HuH-7.5 (cell line): ENCODE data around the gene CCT7.
"Not testable (repeated sequence)": the region's sequence is repeated elsewhere in the genome, so short reads cannot be mapped to it uniquely, and the experiment has no call there.

Source experiments
- DNase-seq: peaks from one replicate; pipeline ENCODE4 v3.0.0; 2011; ENCODE audit warnings: low spot score

The CCT7 gene

GRCh38 chr2:73233932-73234832, at the start of gene CCT7:
TSS of gene CCT7 (plus strand) at chr2:73234308. CDS start at chr2:73234379, 71 bp downstream.
- peak; percentile 74 for DNase-seq

- DNase-seq, result no peak
Observed at GRCh38 chr2:73185965-73186364, 48.1 kb upstream of the CCT7 start.

- DNase-seq, result no peak
Observed at GRCh38 chr2:73187549-73187948, 46.6 kb upstream of the CCT7 start.

GRCh38 chr2:73197579-73197978, 36.5 kb upstream of the CCT7 start:
- DNase-seq, result no peak

- not testable (repeated sequence) for DNase-seq
Observed at GRCh38 chr2:73200281-73200680, 33.8 kb upstream of the CCT7 start.

GRCh38 chr2:73202156-73203054, 31.7 kb upstream of the CCT7 start, which contains the start of gene NOTO:
TSS of gene NOTO (plus strand) at chr2:73202574. CDS start at chr2:73202667, 93 bp downstream.
- peak; percentile 32 for DNase-seq

GRCh38 chr2:73203055-73203681, 30.9 kb upstream of the CCT7 start:
- no peak for DNase-seq

- no peak for DNase-seq
Observed at GRCh38 chr2:73205611-73206010, 28.5 kb upstream of the CCT7 start.

GRCh38 chr2:73208258-73208657, 25.9 kb upstream of the CCT7 start:
- no peak for DNase-seq

GRCh38 chr2:73210019-73210418, 24.1 kb upstream of the CCT7 start:
- DNase-seq, result no peak

- no peak for DNase-seq
Observed at GRCh38 chr2:73210696-73211095, 23.4 kb upstream of the CCT7 start.

GRCh38 chr2:73212098-73212447, 22.0 kb upstream of the CCT7 start:
- no peak for DNase-seq

GRCh38 chr2:73212448-73213176, 21.5 kb upstream of the CCT7 start:
- peak; percentile 86 for DNase-seq

GRCh38 chr2:73214120-73215035, 19.7 kb upstream of the CCT7 start, which contains the start of gene SMYD5:
TSS of gene SMYD5 (plus strand) at chr2:73214245. CDS start at chr2:73214267, 22 bp downstream.
- peak; percentile 74 for DNase-seq

GRCh38 chr2:73215254-73215653, 18.9 kb upstream of the CCT7 start:
- no peak for DNase-seq

- DNase-seq, result no peak
Observed at GRCh38 chr2:73217160-73217559, 16.9 kb upstream of the CCT7 start.

- DNase-seq, result no peak
Observed at GRCh38 chr2:73217826-73218225, 16.3 kb upstream of the CCT7 start.

GRCh38 chr2:73218298-73218697, 15.8 kb upstream of the CCT7 start:
- no peak for DNase-seq

GRCh38 chr2:73223821-73224220, 10.3 kb upstream of the CCT7 start:
- no peak for DNase-seq
